Neural progenitor cell (in vitro differentiated cells): ENCODE results near the gene RGS9. TPM values are rescaled to one million over a fixed set of nuclear protein-coding genes. Genes with fewer than 3 reads are reported as not detected.

Source experiments
- DNase-seq: peaks from one replicate; pipeline ENCODE4 v3.0.0-alpha.2; 2016; ENCODE audit warnings: low spot score
- H2AFZ ChIP-seq: fragments of 200-600 bp; sonication (generic); replicated peaks from 2 replicates; pipeline ENCODE4 v1.6.1; 2016; ENCODE audit warnings: antibody characterized with exemption
- H3F3A ChIP-seq: fragments of 200-600 bp; sonication (generic); 2 replicates; pipeline ENCODE4 v1.6.1; 2016; ENCODE audit warnings: antibody characterized with exemption, low read depth
- H3K27ac ChIP-seq: fragments of 200-600 bp; sonication (generic); 2 replicates; pipeline ENCODE4 v1.5.1; 2016; ENCODE audit warnings: mild to moderate bottlenecking
- H3K27me3 ChIP-seq: fragments of 200-600 bp; sonication (generic); 2 replicates; pipeline ENCODE4 v1.6.1; 2016; ENCODE audit warnings: mild to moderate bottlenecking, moderate library complexity
- H3K36me3 ChIP-seq: fragments of 200-600 bp; sonication (generic); 2 replicates; pipeline ENCODE4 v1.5.1; 2016
- H3K4me1 ChIP-seq: fragments of 200-600 bp; sonication (generic); 2 replicates; pipeline ENCODE4 v1.6.1; 2016; ENCODE audit warnings: mixed run types
- H3K4me2 ChIP-seq: fragments of 200-600 bp; sonication (generic); 2 replicates; pipeline ENCODE4 v1.6.1; 2016
- H3K4me3 ChIP-seq: fragments of 200-600 bp; sonication (generic); 2 replicates; pipeline ENCODE4 v1.5.1; 2016
- H3K79me2 ChIP-seq: fragments of 200-600 bp; sonication (generic); 2 replicates; pipeline ENCODE4 v1.6.1; 2016; ENCODE audit warnings: low read depth
- H3K9ac ChIP-seq: fragments of 200-600 bp; sonication (generic); 2 replicates; pipeline ENCODE4 v1.6.1; 2016
- H3K9me3 ChIP-seq: fragments of 200-600 bp; sonication (generic); 2 replicates; pipeline ENCODE4 v1.5.1; 2016; ENCODE audit warnings: low read depth
- H4K20me1 ChIP-seq: fragments of 200-600 bp; sonication (generic); 2 replicates; pipeline ENCODE4 v1.6.1; 2016; ENCODE audit warnings: low read depth
- H3K27ac Mint-ChIP-seq: 3 replicates; pipeline ENCODE4 v1.8.0; 2021; ENCODE audit warnings: mixed read lengths
- H3K27me3 Mint-ChIP-seq: 2 replicates; pipeline ENCODE4 v1.8.0; 2022; ENCODE audit warnings: low read depth, mild to moderate bottlenecking, inconsistent platforms, moderate library complexity, mixed read lengths; ENCODE audit not compliant: insufficient read depth
- H3K36me3 Mint-ChIP-seq: 3 replicates; pipeline ENCODE4 v1.8.0; 2021; ENCODE audit warnings: mixed read lengths
- H3K4me1 Mint-ChIP-seq: 3 replicates; pipeline ENCODE4 v1.8.0; 2021; ENCODE audit warnings: mixed read lengths
- H3K4me3 Mint-ChIP-seq: 3 replicates; pipeline ENCODE4 v1.8.0; 2021; ENCODE audit warnings: mild to moderate bottlenecking, moderate library complexity, mixed read lengths
- H3K9me3 Mint-ChIP-seq: 3 replicates; pipeline ENCODE4 v1.8.0; 2020; ENCODE audit warnings: mixed read lengths
- CTCF ChIP-seq: fragments of 200-600 bp; sonication (generic); IDR thresholded peaks from 2 replicates; pipeline ENCODE4 v1.5.1; 2017; ENCODE audit warnings: antibody characterized with exemption, mild to moderate bottlenecking
- EZH2 ChIP-seq: fragments of 200-600 bp; sonication (generic); IDR thresholded peaks from 2 replicates; pipeline ENCODE4 v1.6.1; 2017; ENCODE audit warnings: antibody characterized with exemption, mild to moderate bottlenecking, moderate library complexity
- EZH2phosphoT487 ChIP-seq: fragments of 200-600 bp; sonication (generic); IDR thresholded peaks from 2 replicates; pipeline ENCODE4 v1.6.1; 2017; ENCODE audit warnings: antibody characterized with exemption
- small RNA-seq: library from RNA; depleted of rRNA; stranded (forward); fragments of <200 nt; gene quantifications from one replicate; pipeline ENCODE3, GENCODE V24; 2015
- total RNA-seq: library from RNA; depleted of rRNA; stranded (reverse); fragments of >200 nt; gene quantifications from 2 replicates; pipeline ENCODE4 v1.2.3, GENCODE V29; 2015; ENCODE audit warnings: low replicate concordance

RGS9 gene
- total RNA-seq, 1 donor from 2014 or later, result 7.9 TPM

GRCh38 chr17:65271296-65271695 lies 134.1 kb downstream of the RGS9 start:
- no peaks in the 10 kb centered on the region for H3K36me3 ChIP-seq
- H3K4me2 ChIP-seq, result no peak overlapping the region
- Mint-ChIP-seq H3K4me3 (no peak overlapping the region), H3K4me1 (peaks cover 10% of the 10 kb centered on the region), H3K27ac (no peak overlapping the region), H3K36me3 (peaks cover 2% of the 10 kb centered on the region), H3K9me3 (peaks cover 18% of the 10 kb centered on the region), H3K27me3 (peaks cover 8% of the 10 kb centered on the region)
- TF ChIP-seq EZH2phosphoT487 (no peak), EZH2 (no peak), CTCF (no peak)
- no peak overlapping the region for H2AFZ ChIP-seq
- H3K9me3 ChIP-seq, result no peaks in the 10 kb centered on the region
- no peaks in the 10 kb centered on the region for H3K4me1 ChIP-seq
- no peaks in the 10 kb centered on the region for H3K79me2 ChIP-seq
- H3K27me3 ChIP-seq, result no peaks in the 10 kb centered on the region
- DNase-seq, result no peak
- H3F3A ChIP-seq, result no peaks in the 10 kb centered on the region
- no peaks in the 10 kb centered on the region for H4K20me1 ChIP-seq
- no peak overlapping the region for H3K27ac ChIP-seq
- H3K4me3 ChIP-seq, result no peak overlapping the region
- H3K9ac ChIP-seq, result no peak overlapping the region

Small RNA genes within 50 kb of the gene (small RNA-seq; reads per million reads assigned to genes)
- gene AC060771.1, result not detected

Other genes with a start within 250 kb of the RGS9 start
- gene LRRC37A3, start 217.9 kb upstream of the RGS9 start, total RNA-seq, result 5.4 and 5.6 TPM in 2 replicates
- 51.7 and 73.8 TPM in 2 replicates for gene GNA13, start 80.6 kb upstream of the RGS9 start, total RNA-seq